GM12865 (cell line): ENCODE measurements around the gene WDTC1.
"Not testable (repeated sequence)": the region's sequence is repeated elsewhere in the genome, so short reads cannot be mapped to it uniquely, and the experiment has no call there.

ENCODE experiments used
- DNase-seq: peaks from one replicate; pipeline ENCODE4 v3.0.0; 2010; ENCODE audit warnings: low read depth
- H3K4me3 ChIP-seq: 2 replicates; pipeline ENCODE4 v1.5.1; 2011; ENCODE audit warnings: mild to moderate bottlenecking, low read depth, low read length, control low read depth
- TF ChIP-seq, protein P1 (sequence below): IDR thresholded peaks from 2 replicates; pipeline ENCODE4 v1.5.1; 2011; ENCODE audit warnings: low read length, control low read depth, low read depth, inconsistent platforms; ENCODE audit not compliant: insufficient read depth; ENCODE audit errors: missing control alignments

The WDTC1 gene

DNA sequence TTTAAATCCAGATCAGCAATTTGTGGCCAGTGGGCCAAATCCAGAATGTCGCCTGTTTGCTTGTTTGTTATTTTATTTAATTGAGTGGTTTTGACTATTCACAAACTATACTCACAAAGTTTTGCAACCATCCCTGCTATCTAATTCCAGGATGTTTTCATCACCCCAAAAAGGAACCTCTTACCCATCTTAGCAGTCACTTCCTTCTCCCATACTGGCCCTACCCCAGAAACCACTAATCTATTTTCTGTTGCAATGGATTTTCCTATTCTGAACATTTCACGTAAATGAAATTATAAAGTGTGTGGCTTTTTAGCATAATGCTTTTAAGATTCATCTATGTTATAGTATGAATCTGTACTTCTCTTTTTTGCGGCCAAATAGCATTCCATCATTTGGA lies 41.3 kb downstream of the WDTC1 start:
- no peak for DNase-seq
- no peak overlapping the region for H3K4me3 ChIP-seq
- TF ChIP-seq, protein P1, sequence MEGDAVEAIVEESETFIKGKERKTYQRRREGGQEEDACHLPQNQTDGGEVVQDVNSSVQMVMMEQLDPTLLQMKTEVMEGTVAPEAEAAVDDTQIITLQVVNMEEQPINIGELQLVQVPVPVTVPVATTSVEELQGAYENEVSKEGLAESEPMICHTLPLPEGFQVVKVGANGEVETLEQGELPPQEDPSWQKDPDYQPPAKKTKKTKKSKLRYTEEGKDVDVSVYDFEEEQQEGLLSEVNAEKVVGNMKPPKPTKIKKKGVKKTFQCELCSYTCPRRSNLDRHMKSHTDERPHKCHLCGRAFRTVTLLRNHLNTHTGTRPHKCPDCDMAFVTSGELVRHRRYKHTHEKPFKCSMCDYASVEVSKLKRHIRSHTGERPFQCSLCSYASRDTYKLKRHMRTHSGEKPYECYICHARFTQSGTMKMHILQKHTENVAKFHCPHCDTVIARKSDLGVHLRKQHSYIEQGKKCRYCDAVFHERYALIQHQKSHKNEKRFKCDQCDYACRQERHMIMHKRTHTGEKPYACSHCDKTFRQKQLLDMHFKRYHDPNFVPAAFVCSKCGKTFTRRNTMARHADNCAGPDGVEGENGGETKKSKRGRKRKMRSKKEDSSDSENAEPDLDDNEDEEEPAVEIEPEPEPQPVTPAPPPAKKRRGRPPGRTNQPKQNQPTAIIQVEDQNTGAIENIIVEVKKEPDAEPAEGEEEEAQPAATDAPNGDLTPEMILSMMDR, result no peak

DNA sequence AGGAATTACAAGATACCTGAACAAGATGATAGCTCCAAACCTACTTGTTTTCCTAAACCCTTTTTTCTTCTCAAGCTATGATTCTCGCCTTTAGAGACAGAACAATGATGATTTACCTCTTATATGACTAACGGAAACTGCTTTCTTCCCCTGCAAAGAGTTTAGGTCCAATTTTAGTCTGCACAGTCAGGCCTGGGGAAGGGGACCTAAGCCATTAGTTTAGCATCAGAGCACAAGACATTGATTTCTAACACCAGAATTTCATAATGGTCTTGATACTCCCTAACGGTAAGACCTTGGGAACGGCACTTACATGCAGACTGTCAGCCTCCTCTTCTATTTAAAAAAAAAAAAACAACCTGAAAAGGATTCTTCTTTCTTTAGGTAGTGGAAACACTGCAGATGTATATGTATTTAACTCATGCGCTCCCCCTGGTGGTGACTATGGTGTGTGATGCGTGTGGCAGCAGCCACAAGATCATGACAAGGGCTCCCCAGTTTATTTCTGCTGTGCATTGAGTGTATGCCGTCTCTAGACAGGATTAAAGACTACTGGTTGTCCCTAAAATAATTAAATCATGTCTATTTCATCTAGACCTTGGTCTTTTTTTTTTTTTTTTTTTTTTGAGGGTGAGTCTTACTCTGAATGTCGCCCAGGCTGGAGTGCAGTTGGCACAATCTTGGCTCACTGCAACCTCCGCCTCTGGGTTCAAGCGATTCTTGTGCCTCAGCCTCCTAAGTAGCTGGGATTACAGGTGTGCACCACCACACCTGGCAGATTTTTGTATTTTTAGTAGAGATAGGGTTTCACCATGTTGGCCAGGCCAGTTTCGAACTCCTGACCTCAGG lies 50.2 kb downstream of the WDTC1 start:
- TF ChIP-seq, protein P1, result peak; percentile 72
- H3K4me3 ChIP-seq, result no peak overlapping the region
- DNase-seq, result peak; percentile 89

DNA sequence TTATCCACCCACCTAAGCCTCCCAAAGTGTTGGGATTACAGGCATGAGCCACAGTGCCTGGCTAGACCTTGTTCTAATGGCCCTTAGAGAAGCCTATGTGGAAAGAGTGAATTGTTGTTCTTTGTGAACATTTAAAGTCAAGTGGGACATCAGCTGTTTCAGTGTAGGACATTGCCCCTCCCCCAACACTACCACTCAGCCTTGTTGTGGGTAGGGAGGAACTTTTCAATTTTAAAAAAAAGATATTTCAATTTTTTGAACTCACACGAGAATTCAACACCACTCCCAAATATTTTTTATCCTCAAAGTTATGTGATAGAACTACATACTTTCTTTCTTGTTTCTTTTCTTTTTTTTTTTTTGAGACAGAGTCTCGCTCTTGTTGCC lies 50.8 kb downstream of the WDTC1 start:
- no peak overlapping the region for H3K4me3 ChIP-seq
- no peak for DNase-seq
- TF ChIP-seq, protein P1, result no peak

DNA sequence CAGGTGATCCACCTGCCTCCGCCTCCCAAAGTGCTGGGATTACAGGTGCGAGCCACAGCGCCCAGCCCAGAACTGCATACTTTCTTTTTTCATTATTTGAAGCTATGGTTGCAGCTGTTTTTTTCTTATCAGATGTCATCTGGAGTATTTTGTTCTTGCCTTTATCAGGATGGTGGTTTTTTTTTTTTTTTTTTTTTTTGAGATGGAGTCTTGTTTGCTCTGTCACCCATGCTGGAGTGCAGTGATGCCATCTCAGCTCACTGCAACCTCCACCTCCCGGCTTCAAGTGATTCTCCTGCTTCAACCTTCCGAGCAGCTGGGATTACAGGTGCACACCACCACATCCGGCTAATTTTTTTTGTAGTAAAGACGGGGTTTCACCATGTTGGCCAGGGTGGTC lies 51.4 kb downstream of the WDTC1 start:
- H3K4me3 ChIP-seq, result not testable (repeated sequence)

DNA sequence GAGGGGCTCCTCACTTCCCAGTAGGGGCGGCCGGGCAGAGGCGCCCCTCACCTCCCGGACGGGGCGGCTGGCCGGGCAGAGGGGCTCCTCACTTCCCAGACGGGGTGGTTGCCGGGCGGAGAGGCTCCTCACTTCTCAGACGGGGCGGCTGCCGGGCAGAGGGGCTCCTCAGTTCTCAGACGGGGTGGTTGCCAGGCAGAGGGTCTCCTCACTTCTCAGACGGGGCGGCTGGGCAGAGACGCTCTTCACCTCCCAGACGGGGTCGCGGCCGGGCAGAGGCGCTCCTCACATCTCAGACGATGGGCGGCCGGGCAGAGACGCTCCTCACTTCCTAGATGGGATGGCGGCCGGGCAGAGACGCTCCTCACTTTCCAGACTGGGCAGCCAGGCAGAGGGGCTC lies 54.7 kb downstream of the WDTC1 start:
- not testable (repeated sequence) for H3K4me3 ChIP-seq, DNase-seq

More for the DNA sequence above, 51.4 kb downstream of the WDTC1 start:
- not testable (repeated sequence) for DNase-seq

DNA sequence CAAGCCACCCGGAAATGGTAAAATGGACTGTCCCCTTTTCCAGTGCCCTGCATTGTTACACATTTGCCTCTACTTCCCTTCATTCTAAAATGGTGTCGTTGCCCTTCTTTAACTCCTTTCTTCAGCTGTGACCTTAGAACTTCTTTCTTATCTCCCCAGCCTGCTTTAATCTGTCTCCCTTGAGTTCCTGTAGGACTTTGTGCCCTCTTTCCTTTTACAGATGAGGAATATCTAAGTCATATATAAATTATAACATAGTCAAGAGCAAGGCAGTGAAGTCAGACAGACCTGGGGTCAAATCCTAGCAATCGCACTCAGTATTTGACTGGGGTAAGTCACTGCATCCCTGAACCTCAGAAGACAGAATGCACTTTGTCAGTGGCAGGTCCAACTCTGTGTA lies 56.1 kb downstream of the WDTC1 start:
- TF ChIP-seq, protein P1, result no peak
- H3K4me3 ChIP-seq, result no peak overlapping the region
- DNase-seq, result no peak

DNA sequence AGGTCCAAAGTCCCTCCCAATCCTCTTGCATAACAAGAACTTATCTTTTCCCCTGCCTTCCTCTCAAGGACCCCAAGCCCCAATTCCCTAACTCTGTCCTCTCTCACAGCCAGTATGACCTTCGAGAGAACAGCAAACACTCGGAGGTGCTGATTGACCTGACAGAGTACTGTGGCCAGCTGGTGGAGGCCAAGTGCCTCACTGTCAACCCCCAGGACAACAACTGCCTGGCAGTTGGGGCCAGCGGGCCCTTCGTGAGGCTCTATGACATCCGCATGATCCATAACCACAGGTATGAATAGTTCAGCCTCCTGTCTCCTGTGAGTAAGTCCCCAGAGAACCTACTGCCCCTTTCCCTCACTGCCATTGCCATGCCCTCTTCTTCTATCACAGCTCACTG lies 57.7 kb downstream of the WDTC1 start:
- TF ChIP-seq, protein P1, result no peak
- DNase-seq, result no peak
- H3K4me3 ChIP-seq, result no peak overlapping the region

DNA sequence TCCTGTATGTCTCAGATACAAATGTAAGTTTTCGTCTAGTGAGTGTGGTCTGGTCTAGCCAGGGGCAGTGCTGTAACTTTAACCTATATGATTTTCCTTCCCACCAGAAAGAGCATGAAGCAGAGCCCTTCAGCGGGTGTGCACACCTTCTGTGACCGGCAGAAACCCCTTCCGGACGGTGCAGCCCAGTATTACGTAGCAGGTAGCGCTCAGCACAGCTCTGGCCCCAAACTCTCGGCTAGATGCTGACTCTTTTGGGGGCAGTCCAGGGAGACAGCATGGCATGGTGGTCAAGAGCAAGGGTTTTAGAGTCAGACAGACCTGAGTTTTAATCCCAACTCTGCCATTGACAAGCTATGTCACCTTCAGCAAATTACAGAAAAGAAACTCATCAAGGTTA lies 59.5 kb downstream of the WDTC1 start:
- no peak overlapping the region for H3K4me3 ChIP-seq
- TF ChIP-seq, protein P1, result no peak
- no peak for DNase-seq
